Measurements from ENCODE around the gene DHX32.

DNA sequence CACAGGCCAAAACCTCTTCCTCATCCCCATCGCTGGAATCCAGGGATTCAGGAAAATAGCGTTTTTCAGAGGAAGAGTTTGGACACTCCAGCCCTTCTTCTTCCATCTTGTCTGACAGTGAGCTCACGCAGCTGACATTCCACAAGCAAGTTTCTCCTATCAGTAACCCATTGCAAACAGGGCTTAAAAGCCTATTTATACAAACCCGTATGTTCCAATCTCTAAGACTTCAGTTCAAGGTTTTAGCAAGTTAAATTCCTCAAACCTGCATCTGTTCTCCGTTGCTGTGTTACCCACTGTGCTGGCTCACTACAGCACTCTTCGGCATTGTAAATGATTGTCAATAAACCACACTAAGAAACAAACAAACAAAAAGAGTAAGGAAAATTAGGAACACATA, 373 bp downstream of the DHX32 start:
- TF ChIP-seq EZH2 (IDR thresholded peaks at IDR 0.05; ENCODE audit: borderline replicate concordance, insufficient read depth, low read length, poor library complexity, severe bottlenecking) (no peak), POLR2AphosphoS5 (IDR thresholded peaks at IDR 0.05) (no peak), MXI1 (conservative IDR thresholded peaks at IDR 0.05; ENCODE audit: poor library complexity, severe bottlenecking) (no peak), RAD21 (conservative IDR thresholded peaks at IDR 0.05) (no peak), SMC3 (conservative IDR thresholded peaks at IDR 0.05; ENCODE audit: poor library complexity) (no peak), REST (IDR thresholded peaks at IDR 0.05; ENCODE audit: borderline replicate concordance) (no peak), TAF1 (IDR thresholded peaks at IDR 0.05; ENCODE audit: low read depth) (no peak)
- TF ChIP-seq, protein P1, sequence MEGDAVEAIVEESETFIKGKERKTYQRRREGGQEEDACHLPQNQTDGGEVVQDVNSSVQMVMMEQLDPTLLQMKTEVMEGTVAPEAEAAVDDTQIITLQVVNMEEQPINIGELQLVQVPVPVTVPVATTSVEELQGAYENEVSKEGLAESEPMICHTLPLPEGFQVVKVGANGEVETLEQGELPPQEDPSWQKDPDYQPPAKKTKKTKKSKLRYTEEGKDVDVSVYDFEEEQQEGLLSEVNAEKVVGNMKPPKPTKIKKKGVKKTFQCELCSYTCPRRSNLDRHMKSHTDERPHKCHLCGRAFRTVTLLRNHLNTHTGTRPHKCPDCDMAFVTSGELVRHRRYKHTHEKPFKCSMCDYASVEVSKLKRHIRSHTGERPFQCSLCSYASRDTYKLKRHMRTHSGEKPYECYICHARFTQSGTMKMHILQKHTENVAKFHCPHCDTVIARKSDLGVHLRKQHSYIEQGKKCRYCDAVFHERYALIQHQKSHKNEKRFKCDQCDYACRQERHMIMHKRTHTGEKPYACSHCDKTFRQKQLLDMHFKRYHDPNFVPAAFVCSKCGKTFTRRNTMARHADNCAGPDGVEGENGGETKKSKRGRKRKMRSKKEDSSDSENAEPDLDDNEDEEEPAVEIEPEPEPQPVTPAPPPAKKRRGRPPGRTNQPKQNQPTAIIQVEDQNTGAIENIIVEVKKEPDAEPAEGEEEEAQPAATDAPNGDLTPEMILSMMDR (IDR thresholded peaks at IDR 0.05; ENCODE audit: poor library complexity, severe bottlenecking) = no peak
